H1 (cell line): ENCODE data around the gene CACNA1F. TPM values are rescaled to one million over a fixed set of nuclear protein-coding genes. Genes with fewer than 3 reads are reported as not detected.

Experiments used
- CTCF ChIA-PET: fragments of 300-600 bp; sonication (Branson Sonifier 250); formaldehyde crosslinking; loops from one replicate; lab custom pipeline; 2021; ENCODE audit not compliant: partially characterized antibody; lab: Charles Lee
- POLR2A ChIA-PET: fragments of 300-600 bp; sonication (Branson Sonifier 250); formaldehyde crosslinking; loops from one replicate; lab custom pipeline; 2021; ENCODE audit warnings: inconsistent platforms; ENCODE audit not compliant: partially characterized antibody; lab: Charles Lee
- DNase-seq, 2 experiments: peaks; one replicate each; pipeline versions ENCODE4 v3.0.0 to v3.0.0-alpha.2; 2010 to 2022; ENCODE audit warnings: low spot score in 2 of 2, low read depth in 1 of 2, mixed read lengths in 1 of 2
- FAIRE-seq: peaks from 2 replicates; lab custom pipeline; 2011; peaks lifted over from hg19 to GRCh38; lab: Jason Lieb, UNC
- H2AFZ ChIP-seq: 2 replicates; pipeline ENCODE4 v1.8.1; 2012; ENCODE audit warnings: low read length, inconsistent platforms
- H2AK5ac ChIP-seq: 2 replicates; pipeline ENCODE4 v1.6.1; 2013; ENCODE audit warnings: low read depth, low read length
- H2BK120ac ChIP-seq: replicated peaks from 2 replicates; pipeline ENCODE3; 2013; ENCODE audit warnings: low read depth, low read length, inconsistent platforms
- H2BK12ac ChIP-seq: 2 replicates; pipeline ENCODE4 v1.6.1; 2013; ENCODE audit warnings: low read depth, low read length
- H2BK15ac ChIP-seq: 2 replicates; pipeline ENCODE4 v1.6.1; 2013; ENCODE audit warnings: low read length
- H2BK20ac ChIP-seq: 2 replicates; pipeline ENCODE4 v1.6.1; 2013; ENCODE audit warnings: low read length
- H2BK5ac ChIP-seq: 2 replicates; pipeline ENCODE4 v1.6.1; 2013; ENCODE audit warnings: low read depth, low read length
- H3K14ac ChIP-seq: 2 replicates; pipeline ENCODE4 v1.6.1; 2013; ENCODE audit warnings: inconsistent platforms; ENCODE audit not compliant: insufficient read length
- H3K18ac ChIP-seq: 2 replicates; pipeline ENCODE4 v1.6.1; 2013; ENCODE audit warnings: low read length; ENCODE audit errors: extremely low read depth
- H3K23ac ChIP-seq: 2 replicates; pipeline ENCODE4 v1.6.1; 2013; ENCODE audit warnings: inconsistent platforms; ENCODE audit not compliant: insufficient read length
- H3K23me2 ChIP-seq: 2 replicates; pipeline ENCODE4 v1.6.1; 2013; ENCODE audit warnings: low read depth, low read length
- H3K27ac ChIP-seq: 2 replicates; pipeline ENCODE4 v1.6.1; 2011; ENCODE audit warnings: low read depth, low read length, inconsistent platforms
- H3K27me3 ChIP-seq, 4 experiments: replicated peaks in 1 of 4; 1 replicate in 1 of 4; 2 replicates in 3 of 4; pipeline versions ENCODE4 v1.6.1 to v1.8.1; 2011 to 2013; ENCODE audit warnings: low read length in 3 of 4, mild to moderate bottlenecking in 3 of 4, inconsistent platforms in 2 of 4, mixed read lengths in 2 of 4, moderate library complexity in 1 of 4; ENCODE audit not compliant: control insufficient read depth in 3 of 4, insufficient read depth in 3 of 4; ENCODE audit errors: extremely low read depth in 1 of 4
- H3K36me3 ChIP-seq, 4 experiments: 2 replicates each; pipeline versions ENCODE4 v1.6.1 to v1.8.1; 2011 to 2013; ENCODE audit warnings: mild to moderate bottlenecking in 4 of 4, low read length in 3 of 4, moderate library complexity in 2 of 4, control low read depth in 1 of 4, inconsistent platforms in 1 of 4; ENCODE audit not compliant: insufficient read depth in 4 of 4, control insufficient read depth in 2 of 4
- H3K4ac ChIP-seq: replicated peaks from 2 replicates; pipeline ENCODE3; 2013; ENCODE audit warnings: low read length, low read depth, mixed read lengths, inconsistent platforms; ENCODE audit not compliant: insufficient read length
- H3K4me1 ChIP-seq, 4 experiments: replicated peaks in 1 of 4; 1 replicate in 1 of 4; 2 replicates in 3 of 4; pipeline versions ENCODE4 v1.6.1 to v1.8.1; 2011 to 2013; ENCODE audit warnings: low read length in 3 of 4, inconsistent platforms in 2 of 4, mixed read lengths in 1 of 4; ENCODE audit not compliant: insufficient read depth in 4 of 4, control insufficient read depth in 3 of 4
- H3K4me2 ChIP-seq, 2 experiments: 2 replicates each; pipeline versions ENCODE4 v1.6.1 to v1.8.1; 2011 to 2013; ENCODE audit warnings: low read depth in 2 of 2, low read length in 2 of 2, control low read depth in 1 of 2, inconsistent platforms in 1 of 2, mild to moderate bottlenecking in 1 of 2; ENCODE audit not compliant: insufficient read depth in 1 of 2
- H3K4me3 ChIP-seq, 4 experiments: fragments of 200-600, 300-600 bp in 1 of 4; sonication (generic), shearing (Covaris generic), sonication (Bioruptor Twin) in 1 of 4; 2 replicates each; pipeline versions ENCODE4 v1.5.1 to v1.8.1; 2011 to 2016; ENCODE audit warnings: low read length in 4 of 4, low read depth in 3 of 4, control low read depth in 2 of 4, inconsistent platforms in 2 of 4, mild to moderate bottlenecking in 2 of 4, mixed read lengths in 1 of 4, moderate library complexity in 1 of 4; ENCODE audit not compliant: insufficient read depth in 2 of 4; ENCODE audit errors: extremely low read depth in 1 of 4
- H3K56ac ChIP-seq: replicated peaks from 2 replicates; pipeline ENCODE3; 2013; ENCODE audit warnings: low read depth, mild to moderate bottlenecking, mixed read lengths, low read length, inconsistent platforms; ENCODE audit not compliant: insufficient read length
- H3K79me1 ChIP-seq: 2 replicates; pipeline ENCODE4 v1.6.1; 2013; ENCODE audit warnings: low read depth, low read length, control low read depth
- H3K79me2 ChIP-seq, 2 experiments: 2 replicates each; pipeline versions ENCODE4 v1.6.1 to v1.8.1; 2012 to 2013; ENCODE audit warnings: low read length in 2 of 2, mild to moderate bottlenecking in 2 of 2, inconsistent platforms in 1 of 2; ENCODE audit not compliant: insufficient read depth in 2 of 2, control insufficient read depth in 1 of 2
- H3K9ac ChIP-seq, 4 experiments: replicated peaks in 1 of 4; 1 replicate in 1 of 4; 2 replicates in 3 of 4; pipeline versions ENCODE4 v1.6.1 to v1.8.1; 2011 to 2013; ENCODE audit warnings: low read depth in 3 of 4, low read length in 3 of 4, control low read depth in 2 of 4, mild to moderate bottlenecking in 2 of 4, moderate library complexity in 2 of 4, inconsistent platforms in 1 of 4; ENCODE audit errors: extremely low read depth in 1 of 4
- H3K9me3 ChIP-seq, 2 experiments: 2 replicates each; pipeline versions ENCODE4 v1.6.1 to v1.8.1; 2012 to 2013; ENCODE audit warnings: mild to moderate bottlenecking in 2 of 2, moderate library complexity in 2 of 2, control low read depth in 1 of 2, inconsistent platforms in 1 of 2, low read depth in 1 of 2, low read length in 1 of 2, mixed read lengths in 1 of 2; ENCODE audit not compliant: insufficient read depth in 2 of 2
- H4K20me1 ChIP-seq, 2 experiments: replicated peaks in 1 of 2; 2 replicates each; pipeline versions ENCODE3 to v1.8.1; 2011 to 2013; ENCODE audit warnings: inconsistent platforms in 2 of 2, low read length in 2 of 2, mild to moderate bottlenecking in 1 of 2; ENCODE audit not compliant: insufficient read depth in 2 of 2, control insufficient read depth in 1 of 2
- H4K5ac ChIP-seq: 2 replicates; pipeline ENCODE4 v1.6.1; 2013; ENCODE audit warnings: low read length, low read depth, mixed read lengths, inconsistent platforms; ENCODE audit not compliant: insufficient read length
- H4K8ac ChIP-seq: 2 replicates; pipeline ENCODE4 v1.8.0; 2013; ENCODE audit warnings: mild to moderate bottlenecking, moderate library complexity, low read length, inconsistent platforms; ENCODE audit not compliant: insufficient read depth; ENCODE audit errors: extremely low read depth
- H4K91ac ChIP-seq: replicated peaks from 2 replicates; pipeline ENCODE3; 2013; ENCODE audit warnings: low read length, mixed read lengths, inconsistent platforms; ENCODE audit not compliant: insufficient read length
- BACH1 ChIP-seq: IDR thresholded peaks from 2 replicates; pipeline ENCODE4 v1.6.1; 2012; ENCODE audit warnings: low read length, improper control_type of control experiment
- CHD1 ChIP-seq: IDR thresholded peaks from 2 replicates; pipeline ENCODE4 v1.6.1; 2012; ENCODE audit warnings: low read depth, low read length, improper control_type of control experiment
- E2F6 ChIP-seq: IDR thresholded peaks from 2 replicates; pipeline ENCODE4 v1.6.1; 2012; ENCODE audit warnings: inconsistent platforms
- JUND ChIP-seq: IDR thresholded peaks from 2 replicates; pipeline ENCODE4 v1.6.1; 2011; ENCODE audit warnings: mild to moderate bottlenecking, improper control_type of control experiment, low read length
- KDM4A ChIP-seq: IDR thresholded peaks from one replicate; pipeline ENCODE4 v1.7.1; 2012; ENCODE audit warnings: low read depth, mild to moderate bottlenecking, moderate library complexity, low read length, inconsistent platforms; ENCODE audit not compliant: severe bottlenecking
- MAFK ChIP-seq: IDR thresholded peaks from 2 replicates; pipeline ENCODE4 v1.6.1; 2012; ENCODE audit warnings: low read depth, mild to moderate bottlenecking, improper control_type of control experiment, low read length
- RFX5 ChIP-seq: IDR thresholded peaks from 2 replicates; pipeline ENCODE4 v1.6.1; 2011; ENCODE audit warnings: low read depth, low read length, improper control_type of control experiment, borderline replicate concordance
- SIN3A ChIP-seq, 2 experiments: IDR thresholded peaks in 1 of 2; conservative IDR thresholded peaks in 1 of 2; 2 replicates each; pipeline ENCODE4 v1.6.1; 2011 to 2012; ENCODE audit warnings: low read length in 2 of 2, improper control_type of control experiment in 1 of 2, low read depth in 1 of 2, mild to moderate bottlenecking in 1 of 2
- SP2 ChIP-seq: IDR thresholded peaks from 2 replicates; pipeline ENCODE4 v1.6.1; 2012; ENCODE audit warnings: mild to moderate bottlenecking, low read length, inconsistent platforms
- SRF ChIP-seq: IDR thresholded peaks from 2 replicates; pipeline ENCODE4 v1.6.1; 2011; ENCODE audit warnings: mild to moderate bottlenecking, low read depth, low read length, moderate library complexity
- USF2 ChIP-seq: IDR thresholded peaks from 2 replicates; pipeline ENCODE4 v1.6.1; 2011; ENCODE audit warnings: low read length, improper control_type of control experiment
- WGBS, 2 experiments: shearing (Covaris generic) in 1 of 2; methylation state at CpG; one replicate each; pipeline versions ENCODE4 v1.1.6 to v1.1.7; 2013 to 2015; ENCODE audit warnings: low lambda C conversion rate in 2 of 2, mixed read lengths in 2 of 2, inconsistent platforms in 1 of 2, low coverage in 1 of 2, missing lambda C conversion rate in 1 of 2; ENCODE audit not compliant: insufficient replicate concordance in 2 of 2, insufficient coverage in 1 of 2, insufficient read length in 1 of 2; ENCODE audit errors: extremely low coverage in 1 of 2, missing lambda C conversion rate in 1 of 2; 5-methylcytosine and 5-hydroxymethylcytosine counted together
- polyA plus RNA-seq, 7 experiments: library from polyadenylated mRNA; depleted of rRNA in 3 of 7; stranded (reverse) in 5 of 7; unstranded in 2 of 7; fragments of >200 nt in 5 of 7; fragments of 200-250 nt in 2 of 7; gene quantifications; 1 replicate in 5 of 7; 2 replicates in 1 of 7; 4 replicates in 1 of 7; pipeline versions ENCODE4 v1.2.1 to v1.2.3, GENCODE V29; 2011 to 2013; ENCODE audit warnings: missing spikeins in 2 of 7, mixed read lengths in 2 of 7
- total RNA-seq: library from RNA; stranded (reverse); fragmentation: NEBNext Ultra II Directional; extraction: Animal tissue kit (Norgen Biotek cat#: 25700); gene quantifications from 2 replicates; pipeline ENCODE4 v1.2.1, GENCODE V29; 2021

CACNA1F gene
- total and polyA plus RNA-seq, 2 of the 8 experiments (the other 6 are each of a cell fraction or from before 2014, with no cell fraction given) = 0.59 to 0.84 TPM

- FAIRE-seq (no peak), DNase-seq (no peak)
- Histone ChIP-seq H3K9ac (no peak overlapping the region), H3K36me3 (no peaks in the 10 kb centered on the region), H2AK5ac (no peak overlapping the region), H3K23me2 (peaks cover 9% of the 10 kb centered on the region; the same call in 1 of the 2 replicates), H3K27ac (no peak overlapping the region), H4K91ac (no peak overlapping the region), H3K79me1 (no peaks in the 10 kb centered on the region), H3K18ac (no peak overlapping the region), H3K9me3 (no peaks in the 10 kb centered on the region), H3K4me1 (peaks cover 0 to 6% (median 1%) of the 10 kb centered on the region in 4 experiments; a peak in 2 of 7 replicates), H2BK20ac (no peak overlapping the region), H3K4ac (no peak overlapping the region), H2BK12ac (no peak overlapping the region), H3K79me2 (no peaks in the 10 kb centered on the region), H3K27me3 (no peaks in the 10 kb centered on the region), H4K8ac (no peak overlapping the region), H3K23ac (no peak overlapping the region), H4K5ac (no peak overlapping the region), H2BK5ac (no peak overlapping the region), H2AFZ (no peak overlapping the region), H4K20me1 (no peaks in the 10 kb centered on the region), H3K56ac (no peak overlapping the region), H3K4me3 (no peak overlapping the region), H2BK15ac (no peak overlapping the region), H2BK120ac (no peak overlapping the region), H3K14ac (no peak overlapping the region), H3K4me2 (no peak overlapping the region)
- ChIA-PET POLR2A (interaction anchor here (0.8 to 1.5 kb wide), 2 partner anchors 26 to 35 kb away, joined by 3 to 4 read pairs; no protein-coding TSS in a partner anchor), CTCF (interaction anchor here (2.7 kb wide), 1 partner anchor 41 kb away, joined by 11 read pairs; no protein-coding TSS in a partner anchor)
- whole genome bisulfite sequencing, 2 experiments = 81% methylated on average over 9 of the region's 56 CpGs; no CpG with 5 or more reads in 1 of the 2 experiments
- no peak for TF ChIP-seq CHD1
- TF ChIP-seq BACH1 = no peak
- no peak for TF ChIP-seq MAFK
- TF ChIP-seq JUND = no peak
- no peak for TF ChIP-seq SIN3A (conservative IDR thresholded peaks at IDR 0.05 in 1 of 2, IDR thresholded peaks at IDR 0.05 in 1 of 2; ENCODE audit: low read depth in 1 of 2, low read length in 2 of 2)
- no peak for TF ChIP-seq SP2
- TF ChIP-seq KDM4A = no peak
- TF ChIP-seq USF2 = no peak
- TF ChIP-seq SRF = no peak
- no peak for TF ChIP-seq E2F6
- TF ChIP-seq RFX5 = no peak
These were observed 881 bp upstream of the CACNA1F start for GRCh38 chrX:49233887-49234555.
